HEK293 (cell line): Measurements from ENCODE around the gene LLGL1.
A peak's percentile ranks its signal among the peaks of the same experiment; 100 is the strongest.

ENCODE experiments used
- CTCF ChIP-seq: fragments of 450-650 bp; formaldehyde crosslinking; IDR thresholded peaks from 2 replicates; pipeline ENCODE4 v1.5.1; 2016; ENCODE audit warnings: missing biosample characterization, missing genetic modification characterization
- EGR2 ChIP-seq: fragments of 450-650 bp; formaldehyde crosslinking; IDR thresholded peaks from 2 replicates; pipeline ENCODE4 v1.5.1; 2016; ENCODE audit warnings: low read depth, missing biosample characterization, missing genetic modification characterization
- PATZ1 ChIP-seq: fragments of 450-650 bp; formaldehyde crosslinking; IDR thresholded peaks from 2 replicates; pipeline ENCODE4 v1.5.1; 2016; ENCODE audit warnings: missing biosample characterization, missing genetic modification characterization
- RBAK ChIP-seq: fragments of 450-650 bp; formaldehyde crosslinking; IDR thresholded peaks from 2 replicates; pipeline ENCODE4 v1.5.1; 2016; ENCODE audit warnings: missing biosample characterization, missing genetic modification characterization
- SETDB1 ChIP-seq: IDR thresholded peaks from one replicate; pipeline ENCODE4 v1.6.1; 2017; ENCODE audit warnings: mild to moderate bottlenecking, low read length, moderate library complexity, mixed read lengths; ENCODE audit not compliant: insufficient read length
- ZBTB8A ChIP-seq: fragments of 450-650 bp; formaldehyde crosslinking; IDR thresholded peaks from 2 replicates; pipeline ENCODE4 v1.5.1; 2016; ENCODE audit warnings: missing biosample characterization, missing genetic modification characterization
- ZNF121 ChIP-seq: fragments of 450-650 bp; formaldehyde crosslinking; IDR thresholded peaks from 2 replicates; pipeline ENCODE4 v1.5.1; 2016; ENCODE audit warnings: missing biosample characterization, missing genetic modification characterization
- ZNF155 ChIP-seq: fragments of 450-650 bp; formaldehyde crosslinking; IDR thresholded peaks from 2 replicates; pipeline ENCODE4 v1.5.1; 2016; ENCODE audit warnings: missing biosample characterization, missing genetic modification characterization
- ZNF24 ChIP-seq: fragments of 450-650 bp; formaldehyde crosslinking; IDR thresholded peaks from 2 replicates; pipeline ENCODE4 v1.5.1; 2016; ENCODE audit warnings: missing biosample characterization, missing genetic modification characterization
- ZNF391 ChIP-seq: fragments of 450-650 bp; formaldehyde crosslinking; IDR thresholded peaks from 2 replicates; pipeline ENCODE4 v1.5.1; 2016; ENCODE audit warnings: low read depth, missing biosample characterization, missing genetic modification characterization, borderline replicate concordance
- ZNF776 ChIP-seq: fragments of 450-650 bp; formaldehyde crosslinking; IDR thresholded peaks from 2 replicates; pipeline ENCODE4 v1.5.0; 2017; ENCODE audit warnings: missing biosample characterization, missing genetic modification characterization, borderline replicate concordance

- no peak for TF ChIP-seq ZNF155 (tag by site-specific recombination)
- no peak for TF ChIP-seq CTCF (tag by site-specific recombination)
- no peak for TF ChIP-seq SETDB1
- peak; percentile 89 for TF ChIP-seq PATZ1 (tag by site-specific recombination)
- TF ChIP-seq ZNF24 (tag by site-specific recombination): no peak
- TF ChIP-seq ZNF121: 0 out of 2 replicates have a peak, but pooled peaks have one; percentile 44
- TF ChIP-seq ZNF776 (tag by site-specific recombination): no peak
- TF ChIP-seq ZBTB8A (tag by site-specific recombination): peak; percentile 52
- TF ChIP-seq RBAK (tag by site-specific recombination): no peak
- no peak for TF ChIP-seq ZNF391
- TF ChIP-seq EGR2 (tag by site-specific recombination): no peak
These were observed 33.1 kb downstream of the LLGL1 start, which contains the start of gene FLII for GRCh38 chr17:18258356-18259038.
